DMS114 treated with DMSO at 0.1 percent for 48 hours (cell line): ENCODE results near the gene UTP25.
A peak's percentile ranks its signal among the peaks of the same experiment; 100 is the strongest.
"Not testable (repeated sequence)": the region's sequence is repeated elsewhere in the genome, so short reads cannot be mapped to it uniquely, and the experiment has no call there.

Experiments
- DNase-seq: peaks from one replicate; lab custom pipeline; 2025; ENCODE audit not compliant: unreplicated experiment; lab: John Stamatoyannopoulos, UW

The UTP25 gene

DNA sequence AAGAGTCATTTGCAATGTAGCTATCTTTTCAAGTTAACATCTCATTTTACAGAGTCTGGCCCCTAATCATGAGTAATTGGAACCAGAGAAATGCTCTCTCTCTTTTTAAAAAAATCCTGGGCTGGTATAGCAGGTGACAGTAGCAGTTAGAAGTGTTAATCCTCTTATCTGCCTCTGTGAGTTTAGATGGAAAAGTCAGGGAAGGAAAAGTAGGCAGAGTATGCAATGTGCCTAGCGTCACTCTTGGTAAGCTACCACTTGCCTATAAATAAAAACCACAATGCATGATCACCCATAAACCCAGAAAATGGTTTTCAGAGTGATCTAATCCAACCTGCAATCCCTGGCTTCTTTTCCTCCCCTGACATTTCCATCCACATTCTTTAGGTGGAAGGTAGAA is 43.2 kb downstream of the UTP25 start:
- DNase-seq = no peak

DNA sequence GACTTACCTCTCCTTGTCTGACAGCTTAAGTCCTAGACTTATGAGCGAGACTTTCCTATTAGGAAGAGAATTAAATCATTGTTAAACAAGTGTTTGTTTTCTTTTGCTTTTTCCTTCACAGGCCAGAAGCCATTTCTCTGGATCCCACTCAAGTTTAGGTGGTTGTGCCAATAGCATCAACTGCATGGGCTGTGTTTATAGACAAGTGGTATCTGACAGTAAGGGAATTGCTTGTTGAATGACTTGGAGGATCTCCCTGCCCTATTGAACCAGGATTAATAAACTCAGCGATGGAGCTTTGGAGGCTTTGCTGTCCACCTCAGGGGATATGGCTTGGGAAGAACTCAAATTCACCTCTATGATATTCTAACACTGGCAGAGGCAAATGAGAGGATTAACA is 43.7 kb downstream of the UTP25 start:
- no peak for DNase-seq

DNA sequence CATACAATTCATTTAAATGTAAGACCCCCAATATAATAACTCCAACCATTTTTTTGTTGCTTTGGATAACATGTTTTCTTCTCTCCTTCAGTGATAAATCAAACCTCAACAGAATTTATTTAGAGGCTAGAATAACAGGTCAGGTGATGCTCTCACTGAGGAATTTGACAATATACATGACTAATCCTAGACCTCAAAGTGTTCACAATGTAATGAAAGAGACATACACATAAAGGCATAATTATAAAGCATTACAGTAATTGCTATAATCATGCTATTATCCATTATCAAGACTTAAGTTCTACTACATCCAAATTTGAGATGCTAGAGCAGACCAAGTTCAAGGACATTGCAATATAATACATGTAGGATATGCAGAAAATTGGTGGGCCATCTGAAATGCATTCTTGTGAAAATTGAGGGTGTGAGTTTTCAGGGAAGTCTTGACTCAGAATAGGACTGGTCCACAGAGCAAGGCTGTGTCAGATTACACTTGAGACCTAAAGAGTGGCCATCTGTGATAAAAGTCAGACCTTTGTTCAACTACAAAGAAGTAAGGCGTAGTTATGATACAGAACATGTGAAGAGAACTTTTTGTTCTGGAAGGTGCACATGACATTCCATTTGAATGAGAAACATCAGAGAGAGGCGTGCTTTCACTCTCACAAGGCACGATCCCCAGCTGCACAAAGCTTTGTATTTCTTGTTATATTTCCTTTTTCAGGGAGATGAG is 45.5 kb downstream of the UTP25 start:
- DNase-seq = no peak

DNA sequence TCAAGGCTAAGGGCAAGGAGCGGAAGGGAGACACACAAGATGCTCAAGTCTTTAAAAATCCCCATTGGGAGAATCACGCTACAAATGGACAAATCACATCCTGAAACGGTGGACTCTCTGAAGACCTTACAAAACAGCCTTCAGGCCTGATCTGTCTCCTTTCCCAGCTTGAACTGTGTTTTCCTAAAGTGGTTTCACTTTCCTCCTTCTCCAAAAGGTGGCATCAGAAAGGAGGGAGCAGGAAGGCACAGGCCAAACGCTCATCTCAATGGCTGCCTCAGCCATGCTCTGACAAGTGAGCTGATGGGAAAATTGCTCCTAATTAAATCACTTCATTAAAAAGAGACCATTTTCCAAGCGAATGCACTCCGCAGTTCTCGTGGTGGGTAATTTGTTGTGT is 47.7 kb downstream of the UTP25 start:
- peak; percentile 13 for DNase-seq

DNA sequence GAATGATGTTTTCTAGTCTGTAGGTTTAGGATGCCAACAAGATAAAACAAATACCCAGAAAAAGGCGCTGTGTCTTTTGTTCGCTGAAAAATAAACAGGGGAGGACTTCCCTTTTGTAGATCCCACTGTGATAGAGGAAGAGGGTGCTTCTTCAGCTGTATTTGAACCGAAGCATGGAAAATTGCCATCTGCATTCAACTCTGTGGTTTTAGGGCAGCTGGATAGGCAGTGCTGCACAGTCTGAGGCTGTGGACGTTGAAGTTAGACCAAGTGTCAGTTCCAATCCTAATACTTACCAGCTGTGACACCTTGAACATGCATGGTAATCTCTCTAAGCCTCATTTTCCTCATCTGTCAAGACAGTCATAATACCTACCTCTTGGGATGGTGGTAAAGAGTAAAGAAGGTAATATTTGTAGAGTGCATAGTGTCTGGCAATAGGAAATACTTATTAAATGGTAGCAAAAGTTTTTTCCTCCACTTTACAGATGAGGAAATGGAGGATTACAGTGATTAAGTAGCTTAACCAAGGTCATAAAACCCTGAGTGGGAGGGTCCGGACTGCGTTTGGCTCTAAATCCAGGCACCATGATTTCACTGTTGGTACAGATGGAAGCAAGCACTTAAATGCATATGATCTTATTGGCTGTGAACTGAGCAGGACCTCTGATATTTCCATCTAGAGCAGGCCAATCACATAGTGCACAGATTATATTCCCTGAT is 48.5 kb downstream of the UTP25 start:
- DNase-seq = no peak

DNA sequence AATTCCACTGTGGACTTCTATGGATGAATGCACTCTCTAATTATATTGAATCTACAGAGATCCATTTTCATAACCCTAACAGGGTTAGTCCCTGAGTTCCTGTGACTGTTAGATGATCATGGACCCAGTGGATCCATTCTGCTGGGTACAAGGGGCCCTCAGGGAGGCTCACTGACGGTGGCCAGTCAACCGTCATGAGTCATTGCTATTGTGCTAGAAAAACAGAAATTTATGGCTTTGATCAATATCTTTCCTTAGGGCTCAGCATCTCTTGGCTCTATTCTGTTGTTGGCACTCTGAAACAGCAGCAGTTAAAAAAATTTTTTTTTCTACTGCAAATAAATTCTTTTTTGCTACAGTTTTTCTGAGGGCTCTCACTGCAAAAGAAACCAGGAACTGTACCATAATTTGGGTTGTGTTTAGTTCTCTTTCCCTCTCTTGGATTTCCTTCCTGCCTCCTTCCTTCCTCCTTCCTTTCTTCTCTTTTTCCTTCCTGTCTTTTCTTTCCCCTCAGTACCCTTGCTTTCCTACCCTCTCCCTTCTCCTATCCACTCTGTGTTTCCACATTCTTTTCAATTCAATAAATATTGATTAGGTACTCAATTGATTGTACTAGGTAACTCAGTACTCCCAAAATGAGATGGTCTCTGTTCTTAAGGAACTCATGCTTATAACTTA is 49.5 kb downstream of the UTP25 start:
- no peak for DNase-seq

DNA sequence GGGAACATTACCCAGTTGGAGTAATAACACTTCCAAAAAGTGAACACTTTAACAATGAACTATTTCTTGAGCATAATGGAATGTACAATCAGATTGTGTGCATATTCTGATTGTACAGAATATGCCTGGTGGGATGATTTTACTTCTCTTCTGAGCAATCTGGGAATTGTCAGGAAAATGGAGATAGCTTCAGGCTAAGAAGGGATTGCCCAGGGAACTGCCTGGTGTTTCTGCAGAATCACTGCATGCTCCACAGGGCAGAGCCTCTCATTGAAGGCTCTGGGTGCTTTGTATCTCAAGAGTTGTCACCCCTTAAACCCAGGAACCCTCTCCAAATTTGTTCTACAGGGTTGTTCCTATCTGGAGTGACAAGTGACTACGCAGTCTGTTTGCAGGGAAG is 51.2 kb downstream of the UTP25 start:
- DNase-seq = no peak

DNA sequence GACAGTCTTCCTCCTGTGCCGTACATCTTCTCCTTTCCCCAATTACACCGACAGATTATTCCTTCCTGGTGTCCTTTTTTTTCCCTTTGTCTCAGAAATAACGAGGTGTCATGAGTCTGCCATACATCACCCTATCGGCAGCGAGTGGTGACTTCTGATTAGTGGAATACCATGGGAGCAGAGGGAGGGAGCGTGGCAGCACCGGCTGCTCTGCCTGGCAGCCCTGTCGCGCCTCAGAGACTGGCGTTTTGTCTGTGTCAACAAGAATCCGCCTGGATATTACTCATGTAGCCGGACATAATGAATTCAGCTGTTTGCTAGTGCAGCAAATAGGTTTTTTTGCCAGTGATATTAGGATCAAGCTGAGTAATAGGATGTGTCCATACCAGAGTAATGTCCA is 51.8 kb downstream of the UTP25 start:
- DNase-seq = no peak

DNA sequence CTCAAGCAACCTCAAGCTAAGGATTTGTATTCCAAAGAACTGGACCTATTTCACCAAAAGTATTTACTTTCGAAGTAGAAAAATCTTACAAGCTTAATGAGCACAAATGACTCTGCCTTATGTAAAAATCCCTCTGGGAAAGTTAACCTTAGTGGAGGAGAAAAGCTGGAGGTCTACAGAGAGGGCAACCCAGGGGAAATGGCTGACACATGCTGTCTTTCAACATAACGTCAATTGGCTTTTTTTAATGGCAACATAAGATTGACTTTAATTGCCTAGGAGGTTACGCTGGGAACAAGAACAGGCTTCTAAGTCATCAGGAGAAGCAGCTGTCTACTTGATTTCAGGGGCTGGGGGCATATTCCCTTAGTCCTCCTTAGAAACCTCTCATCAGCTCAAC is 52.3 kb downstream of the UTP25 start:
- no peak for DNase-seq

DNA sequence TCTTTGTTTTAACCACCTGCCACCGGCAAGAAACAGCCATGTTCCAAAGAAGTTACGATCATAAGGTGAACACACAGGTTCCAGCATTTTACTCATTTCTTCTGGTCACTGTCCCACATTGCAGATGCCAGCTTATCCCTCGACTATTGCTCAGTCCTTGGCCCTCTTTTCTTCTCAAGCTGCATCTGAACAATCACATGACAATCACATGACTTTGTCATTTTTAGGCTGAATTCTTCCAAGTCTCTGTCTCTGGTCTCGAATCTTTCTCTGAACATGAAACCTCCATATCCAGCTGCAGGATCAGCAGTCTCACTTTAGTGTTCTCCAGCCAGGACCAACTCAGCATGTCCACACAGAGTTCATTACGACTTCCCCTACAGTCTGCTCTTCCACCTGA is 53.8 kb downstream of the UTP25 start:
- DNase-seq = no peak

DNA sequence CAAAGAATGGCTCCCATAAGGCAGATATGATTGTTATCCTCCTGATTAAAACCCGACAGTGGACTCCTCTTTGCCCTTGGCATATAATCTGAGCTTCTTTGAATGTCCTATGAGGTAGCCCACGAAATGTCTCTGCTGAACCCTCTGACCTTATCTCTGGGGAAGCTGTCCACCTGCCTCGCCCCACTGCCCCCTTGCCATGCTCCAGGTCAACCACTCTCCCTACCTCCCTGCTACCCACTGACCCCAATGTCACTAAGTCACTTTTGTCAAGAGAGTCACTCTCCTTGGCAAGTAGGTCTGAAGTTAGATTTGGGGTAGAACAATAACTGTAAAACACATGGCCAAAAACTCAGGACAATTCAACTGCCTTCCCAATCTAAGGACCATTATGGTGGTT is 54.5 kb downstream of the UTP25 start:
- no peak for DNase-seq

DNA sequence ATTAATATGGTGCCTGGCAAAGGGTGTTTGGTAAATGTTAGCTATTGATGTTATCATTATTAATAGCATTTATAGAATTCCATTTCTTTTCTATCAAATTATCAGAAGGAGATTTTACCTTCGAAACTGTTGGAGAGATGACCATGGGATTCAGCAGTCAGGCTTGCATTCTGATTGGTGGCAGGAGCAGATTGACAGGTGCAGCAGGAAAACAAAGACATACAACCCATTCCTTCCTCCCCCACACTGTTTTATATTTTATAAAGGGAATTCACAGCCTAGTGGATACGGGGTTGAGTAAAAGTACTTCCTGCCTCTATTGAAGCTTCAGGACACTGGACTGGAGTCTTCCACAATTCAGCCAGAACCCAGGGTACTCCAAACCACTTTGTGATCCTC is 55.2 kb downstream of the UTP25 start:
- DNase-seq = no peak

DNA sequence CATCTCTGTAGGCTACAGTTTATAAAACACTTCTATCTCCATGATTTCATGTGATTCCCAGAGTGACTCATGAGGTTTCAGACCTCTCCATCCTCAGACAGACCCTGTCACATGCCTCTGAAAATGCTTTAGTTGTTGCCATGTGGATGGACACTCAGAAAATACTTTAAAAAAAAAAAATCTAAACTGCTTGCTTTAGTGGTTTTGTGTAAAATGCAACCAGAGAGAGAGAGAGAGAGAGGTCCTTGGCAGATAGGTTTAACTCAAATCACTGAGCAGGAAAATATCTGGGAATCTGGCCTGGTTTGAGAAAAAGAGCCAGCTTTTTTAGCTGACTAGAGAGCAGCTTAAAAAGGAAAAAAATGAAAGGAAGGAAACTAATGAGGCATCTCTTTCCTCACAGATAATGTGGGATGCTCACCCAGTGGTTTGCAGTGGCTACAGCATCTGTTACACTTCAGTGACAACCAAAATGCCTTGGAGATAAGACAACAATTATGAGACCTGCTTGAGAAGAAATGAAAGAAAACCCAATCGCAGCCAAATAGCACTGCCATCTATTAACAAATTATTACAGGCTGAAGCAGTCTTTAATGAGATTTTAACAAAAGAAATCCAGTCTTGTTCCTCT is 55.7 kb downstream of the UTP25 start:
- no peak for DNase-seq

DNA sequence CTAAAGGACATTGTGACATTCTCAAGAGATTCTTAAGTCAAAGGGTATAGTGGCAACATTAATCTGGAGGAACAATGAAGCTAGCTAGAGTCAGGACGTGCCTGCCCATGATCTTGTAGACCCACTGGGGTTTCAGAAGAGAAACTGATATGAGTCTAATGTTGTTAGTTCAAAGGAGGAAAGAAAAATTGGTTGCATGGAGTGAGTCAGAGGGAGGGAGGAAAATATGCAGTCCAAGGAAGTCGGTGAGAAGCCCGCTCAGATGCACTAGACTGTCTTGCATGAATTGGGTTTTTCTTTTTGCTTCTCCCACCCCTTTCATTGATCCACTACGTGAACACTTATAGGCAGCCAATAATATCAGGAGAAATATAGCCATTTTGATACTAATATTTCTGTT is 56.5 kb downstream of the UTP25 start:
- no peak for DNase-seq

DNA sequence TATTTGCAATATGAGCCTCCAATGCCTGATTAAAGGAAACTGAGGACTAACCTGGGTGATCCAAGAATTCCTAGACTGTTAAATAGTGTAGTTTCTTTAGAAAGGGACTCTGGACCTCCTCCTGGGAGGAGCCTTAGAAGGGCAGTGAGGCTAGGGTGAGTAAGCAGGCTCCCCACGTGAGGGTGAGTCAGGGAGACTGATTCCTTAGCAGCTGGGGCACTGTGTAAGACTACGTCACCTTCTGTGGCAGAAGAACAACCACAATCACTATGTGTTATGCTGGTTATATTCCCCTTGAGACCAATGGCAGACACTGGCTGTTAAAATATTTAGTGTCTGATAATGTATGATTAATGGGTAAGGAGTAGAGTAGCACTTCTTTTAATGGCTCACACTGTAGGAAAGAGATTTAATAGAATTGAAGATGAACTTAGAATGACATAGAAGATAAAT is 56.9 kb downstream of the UTP25 start:
- no peak for DNase-seq

DNA sequence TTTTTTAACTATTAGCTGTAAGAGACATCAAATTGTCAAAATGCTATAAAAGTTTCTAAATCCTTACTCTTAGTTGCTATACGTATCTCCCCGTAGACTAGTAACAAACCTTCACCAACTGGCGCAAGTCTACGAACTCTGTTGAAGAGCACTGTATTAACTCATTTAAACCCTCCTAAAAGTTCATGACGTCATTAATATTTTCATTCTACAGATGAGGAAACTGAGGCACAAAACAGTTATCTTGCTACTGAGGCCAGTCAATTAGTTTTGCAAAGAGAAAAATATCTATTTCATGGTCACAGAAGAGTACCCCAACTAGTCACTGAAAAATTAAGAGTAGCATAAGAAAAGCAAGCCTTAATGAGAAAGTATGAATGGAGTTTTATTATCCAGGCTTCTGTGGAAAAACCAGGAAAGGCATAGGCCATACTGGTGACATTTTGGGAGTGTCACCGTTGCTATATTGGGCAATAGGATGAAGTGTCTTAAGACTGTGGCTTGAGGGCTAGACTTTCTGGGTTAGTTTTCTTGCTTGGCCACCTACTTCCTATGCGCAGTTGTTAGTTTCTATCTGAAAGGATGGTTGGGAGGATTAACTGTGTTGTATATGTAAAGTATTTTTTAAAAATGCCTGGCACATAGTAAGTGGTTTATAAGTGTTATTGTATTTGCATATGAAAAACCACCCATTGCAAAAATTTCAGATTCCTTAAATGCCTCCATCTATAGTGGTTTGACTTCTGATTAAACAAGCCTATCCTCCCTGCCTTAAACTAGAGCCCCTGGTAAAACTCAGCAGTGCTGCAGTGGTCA is 57.8 kb downstream of the UTP25 start:
- DNase-seq = no peak

DNA sequence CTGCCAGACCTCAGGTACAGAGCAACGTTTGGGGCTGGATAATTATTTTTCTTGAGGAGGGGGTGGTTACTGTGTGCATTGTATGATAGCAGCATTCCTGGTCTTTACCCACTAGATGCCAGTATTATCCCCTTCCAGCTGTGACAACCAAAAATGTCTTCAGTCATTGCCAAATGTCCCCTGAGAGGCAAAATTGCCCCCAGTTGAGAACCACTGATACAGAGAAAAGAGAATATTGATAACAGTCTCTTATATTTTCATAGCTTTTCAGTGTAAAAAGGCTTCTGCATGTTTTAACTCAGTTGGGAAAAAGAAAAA is 58.4 kb downstream of the UTP25 start:
- peak; percentile 5 for DNase-seq

DNA sequence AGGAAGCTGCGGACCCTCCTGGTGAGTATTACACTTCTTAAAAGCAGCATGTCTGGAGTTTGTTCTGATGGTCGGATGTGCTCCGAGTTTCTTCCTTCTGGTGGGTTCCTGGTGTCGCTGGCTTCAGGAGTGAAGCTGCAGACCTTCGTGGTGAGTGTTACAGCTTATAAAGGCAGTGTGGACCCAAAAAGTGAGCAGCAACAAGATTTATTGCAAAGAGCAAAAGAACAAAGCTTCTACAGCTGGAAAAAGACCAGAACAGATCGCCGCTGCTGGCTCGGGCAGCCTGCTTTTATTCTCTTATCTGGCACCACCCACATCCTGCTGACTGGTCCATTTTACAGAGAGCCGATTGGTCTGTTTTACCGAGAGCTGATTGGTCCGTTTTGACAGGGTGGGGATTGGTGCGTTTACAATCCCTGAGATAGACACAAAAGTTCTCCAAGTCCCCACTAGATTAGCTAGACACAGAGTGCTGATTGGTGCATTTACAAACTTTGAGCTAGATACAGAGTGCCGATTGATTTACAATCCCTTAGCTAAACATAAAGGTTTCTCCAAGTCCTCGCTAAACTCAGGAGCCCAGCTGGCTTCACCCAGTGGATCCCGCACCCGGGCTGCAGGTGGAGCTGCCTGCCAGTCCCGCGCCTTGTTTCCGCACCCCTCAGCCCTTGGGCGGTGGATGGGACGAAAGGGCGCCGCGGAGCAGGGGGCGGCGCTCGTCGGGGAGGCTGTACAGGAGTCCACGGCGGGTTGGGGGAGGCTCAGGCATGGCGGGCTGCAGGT is 60.7 kb downstream of the UTP25 start:
- not testable (repeated sequence) for DNase-seq

DNA sequence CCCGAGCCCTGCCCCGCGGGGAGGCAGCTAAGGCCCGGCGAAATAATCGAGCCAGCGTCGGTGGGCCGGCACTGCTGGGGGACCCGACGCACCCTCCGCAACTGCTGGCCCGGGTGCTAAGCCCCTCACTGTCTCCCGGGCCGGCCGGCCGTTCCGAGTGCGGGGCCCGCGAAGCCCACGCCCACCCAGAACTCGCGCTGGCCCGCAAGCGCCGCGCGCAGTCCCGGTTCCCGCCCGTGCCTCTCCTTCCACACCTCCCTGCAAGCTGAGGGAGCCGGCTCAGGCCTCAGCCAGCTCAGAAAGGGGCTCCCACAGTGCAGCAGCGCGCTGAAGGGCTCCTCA is 61.3 kb downstream of the UTP25 start:
- DNase-seq = no peak

DNA sequence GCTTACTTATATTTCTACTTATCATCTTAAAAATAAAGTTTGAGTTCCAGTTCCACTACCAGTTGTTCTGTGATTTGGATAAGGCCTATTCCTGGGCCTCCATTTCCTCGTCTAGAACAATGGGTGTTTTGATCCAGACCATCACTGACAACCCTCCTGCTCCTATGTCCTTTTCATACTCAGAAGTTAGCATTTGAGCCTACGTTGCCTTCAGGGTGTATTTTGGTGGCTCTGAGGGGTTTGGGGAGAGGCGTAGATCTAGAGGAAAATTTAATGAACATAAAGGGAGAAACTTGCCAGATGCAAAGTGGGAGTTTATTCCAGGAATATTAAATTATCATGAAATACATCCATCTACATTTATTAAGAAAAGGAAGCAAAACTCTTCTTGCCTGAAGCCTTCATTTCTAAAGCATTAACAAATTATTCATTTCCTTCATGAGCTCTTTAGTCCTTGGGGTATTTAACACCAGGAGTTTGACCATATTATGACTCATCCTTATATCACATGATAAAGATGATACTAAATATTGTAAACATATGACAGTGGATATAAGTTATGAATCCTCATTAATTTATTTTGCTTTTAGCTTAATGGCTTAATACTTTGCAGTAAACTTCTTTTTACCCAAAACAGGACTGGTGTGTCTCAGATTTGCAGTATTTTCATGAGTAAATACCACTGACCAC is 63.0 kb downstream of the UTP25 start:
- no peak for DNase-seq
